Stimulated activated CD8-positive, alpha-beta memory T cell treated with anti-CD3 and anti-CD28 coated beads, Interleukin-12 subunit alpha, Interleukin-12 subunit beta, amount 100 ng/mL, for 24 hours (primary cell): ENCODE results near the gene ABLIM1.

Experiments used
- DNase-seq: peaks from one replicate; pipeline ENCODE4 v3.0.0-alpha.2; 2020; ENCODE audit errors: extremely low read depth

The ABLIM1 gene

DNA sequence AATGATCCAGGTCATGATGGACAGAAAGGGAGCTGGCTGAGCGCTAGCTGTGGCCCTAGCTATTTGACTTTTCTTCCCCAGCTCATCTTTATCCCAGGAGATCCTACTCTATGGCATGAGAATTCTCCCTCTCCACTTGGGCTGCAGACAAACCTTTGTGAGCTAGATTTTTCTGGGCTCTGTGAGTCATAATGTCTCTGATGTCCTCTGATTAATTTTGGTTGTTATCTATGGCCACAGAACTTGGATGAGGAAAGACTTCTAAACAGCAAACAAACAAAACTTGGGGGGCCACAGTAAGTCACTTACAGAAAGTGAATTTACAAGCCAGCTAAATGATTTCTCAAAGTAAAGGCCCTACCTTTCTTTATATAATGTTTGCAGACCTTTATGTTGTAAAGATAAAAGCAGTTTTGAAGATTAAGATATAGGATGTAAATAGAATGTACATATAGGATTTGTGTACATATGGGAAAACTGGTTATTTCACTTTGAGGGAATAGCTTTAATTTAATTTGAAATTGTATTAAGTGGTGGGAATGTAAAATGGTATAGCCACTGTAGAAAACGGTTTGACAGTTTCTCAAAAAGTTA is 10.4 kb downstream of the ABLIM1 start:
- no peak for DNase-seq

DNA sequence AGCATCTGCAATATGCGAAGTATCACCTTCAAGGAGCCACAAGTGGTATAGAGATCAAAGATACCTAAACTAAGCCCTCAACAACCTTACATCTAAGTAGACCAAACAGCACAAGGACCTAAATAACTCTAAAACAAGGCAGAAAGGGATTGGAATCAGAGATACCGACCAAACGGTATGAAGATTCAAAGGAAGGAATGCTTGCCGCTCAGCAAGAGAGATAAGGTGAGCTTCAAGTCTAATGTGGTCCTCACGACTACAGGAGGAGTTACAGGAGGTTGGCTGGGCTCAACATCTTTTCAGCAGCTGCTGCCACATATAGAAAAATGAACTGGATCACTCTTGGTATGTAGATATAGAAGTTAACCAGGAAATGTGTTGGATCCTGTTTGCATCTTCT is 11.6 kb downstream of the ABLIM1 start:
- DNase-seq = no peak

DNA sequence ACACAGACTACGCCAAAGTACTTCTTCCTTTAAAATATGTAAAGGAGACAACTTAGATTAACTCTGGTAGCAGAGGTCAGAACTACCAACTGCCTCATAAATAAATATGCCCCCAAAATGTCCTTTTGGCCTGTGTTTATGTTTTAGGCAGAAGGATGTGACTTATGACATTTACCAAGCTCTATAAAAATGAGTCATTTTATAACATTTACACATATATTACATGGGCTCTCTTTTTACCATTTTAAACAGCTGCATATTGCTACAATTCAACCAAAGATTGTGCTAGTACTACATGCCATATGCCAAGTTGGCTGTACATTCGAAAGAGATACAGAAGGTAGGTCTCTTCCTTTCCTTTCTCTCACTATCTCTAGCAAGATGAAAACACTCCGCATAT is 12.4 kb downstream of the ABLIM1 start:
- DNase-seq = no peak

DNA sequence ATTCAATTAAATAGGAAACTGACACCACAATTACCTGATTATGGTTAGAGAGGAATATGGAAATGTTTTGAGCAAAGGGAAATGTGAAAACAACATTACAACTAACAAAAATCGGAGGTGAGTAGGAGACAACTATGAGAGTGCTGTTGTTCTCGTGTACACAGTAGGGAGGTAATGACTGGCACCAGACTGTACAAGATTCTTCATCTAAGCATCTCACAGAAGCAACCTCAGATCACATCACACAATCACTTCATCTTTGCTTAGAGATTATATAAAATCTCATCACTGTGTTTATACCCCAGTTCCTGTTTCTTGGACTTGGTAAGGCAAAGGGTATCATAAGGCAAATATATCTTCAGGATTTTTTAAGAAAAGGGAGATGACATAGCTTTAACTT is 14.9 kb downstream of the ABLIM1 start:
- DNase-seq = no peak

DNA sequence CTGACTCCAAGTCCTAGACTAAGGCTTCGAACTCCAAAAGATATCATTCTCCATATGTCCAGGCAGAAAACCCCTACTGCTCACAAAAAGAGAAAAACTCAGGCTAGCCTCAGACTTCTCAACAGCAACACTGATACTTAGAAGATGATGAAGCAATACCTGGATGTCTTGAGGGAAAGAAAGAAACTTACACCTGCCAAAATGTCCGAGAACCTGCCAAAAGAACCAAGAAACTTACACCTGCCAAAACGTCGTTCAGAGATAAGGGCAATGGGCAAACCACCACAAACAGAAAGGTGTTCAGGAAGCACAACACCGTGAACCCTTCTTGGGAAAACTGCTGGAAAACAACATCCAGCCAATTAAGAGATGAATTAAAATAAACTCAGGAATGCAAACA is 15.3 kb downstream of the ABLIM1 start:
- DNase-seq = no peak

DNA sequence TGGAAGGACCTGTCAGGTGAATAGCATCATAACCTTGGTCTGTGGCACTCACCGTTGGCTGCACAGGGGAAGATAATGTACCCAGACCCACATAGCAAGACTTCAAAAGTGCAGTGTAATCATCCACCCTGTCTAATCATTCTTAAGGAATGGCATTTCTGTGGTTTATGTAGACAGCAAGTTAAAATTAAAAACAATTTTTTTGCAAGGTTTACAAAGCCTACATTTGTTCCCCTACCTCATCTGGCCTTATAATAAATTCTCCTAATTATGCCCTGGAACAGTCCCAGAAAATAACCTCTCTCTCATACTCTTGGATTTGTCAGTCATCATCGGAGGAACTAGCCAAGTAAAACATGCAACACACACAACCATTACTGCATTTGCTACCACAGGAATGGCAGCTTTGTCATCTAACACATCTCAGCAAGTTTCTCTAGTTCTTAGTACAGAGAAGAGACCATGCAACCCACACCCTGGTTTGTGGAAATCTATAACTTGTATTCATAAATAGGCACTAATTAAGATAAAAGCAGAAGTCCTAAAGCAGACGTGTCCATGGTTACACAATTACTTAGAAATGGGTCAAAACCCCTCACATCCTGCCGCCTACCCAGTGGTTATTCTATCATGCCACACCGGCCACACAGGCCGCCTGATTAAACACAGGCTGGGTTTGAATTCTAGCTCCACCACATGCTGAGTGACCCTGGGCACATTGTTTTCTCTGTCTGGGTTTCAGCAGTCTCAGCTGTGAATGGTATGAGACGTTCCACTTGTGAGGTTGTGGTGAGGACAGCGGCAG is 19.1 kb downstream of the ABLIM1 start:
- no peak for DNase-seq

DNA sequence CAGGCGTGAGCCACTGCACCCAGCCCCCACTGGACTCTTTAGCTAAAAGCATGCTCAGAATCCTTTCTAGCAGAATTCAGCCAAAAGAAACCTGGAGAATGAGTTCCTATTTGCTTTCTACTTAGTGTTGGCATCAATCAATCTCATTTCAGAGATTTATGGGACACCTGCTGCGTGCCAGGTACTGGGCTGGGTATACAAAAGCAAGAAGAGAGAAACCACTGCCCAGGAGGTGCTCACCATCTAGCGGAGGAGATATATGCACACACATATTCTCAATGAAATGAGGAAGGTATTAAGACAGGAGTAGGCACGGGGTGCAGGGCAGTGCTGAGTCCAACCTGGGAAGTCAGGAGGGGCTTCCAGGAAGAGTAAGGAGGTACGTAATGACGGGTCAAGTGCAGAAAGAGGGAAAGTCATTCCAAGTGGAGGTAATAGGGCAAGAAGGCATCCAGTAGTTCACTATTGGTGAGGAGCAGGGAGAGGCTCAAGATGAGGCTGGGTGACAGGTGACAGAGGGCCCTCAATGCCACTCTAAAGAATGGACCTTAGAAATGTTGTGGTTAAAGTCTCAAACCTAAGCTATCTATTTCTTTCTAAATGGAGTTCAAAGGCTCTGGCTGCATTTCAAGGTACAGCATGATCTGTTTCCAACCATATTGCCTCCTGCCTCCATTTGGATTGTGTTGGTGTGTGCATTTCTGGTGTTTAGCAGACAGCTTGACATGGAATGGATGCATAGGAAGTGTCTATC is 22.1 kb downstream of the ABLIM1 start:
- no peak for DNase-seq

DNA sequence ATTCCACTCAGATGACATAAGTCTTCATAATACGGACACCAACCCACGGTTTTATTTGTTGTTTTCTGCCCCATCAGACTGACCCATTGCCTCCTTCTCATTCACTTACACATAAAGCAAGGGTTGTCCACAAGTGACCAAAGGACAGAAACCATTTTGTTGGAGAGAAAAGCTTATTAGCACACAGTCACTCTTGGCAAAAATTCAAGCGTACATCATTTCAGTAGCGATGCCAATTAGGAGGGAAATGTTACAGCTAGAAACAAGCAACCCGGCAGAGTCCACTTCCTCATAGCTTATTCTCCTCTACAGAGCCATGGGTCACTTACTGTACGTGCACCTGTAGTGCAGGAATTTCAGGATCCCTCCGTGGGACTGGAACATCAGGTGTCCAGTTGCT is 23.0 kb downstream of the ABLIM1 start:
- no peak for DNase-seq

DNA sequence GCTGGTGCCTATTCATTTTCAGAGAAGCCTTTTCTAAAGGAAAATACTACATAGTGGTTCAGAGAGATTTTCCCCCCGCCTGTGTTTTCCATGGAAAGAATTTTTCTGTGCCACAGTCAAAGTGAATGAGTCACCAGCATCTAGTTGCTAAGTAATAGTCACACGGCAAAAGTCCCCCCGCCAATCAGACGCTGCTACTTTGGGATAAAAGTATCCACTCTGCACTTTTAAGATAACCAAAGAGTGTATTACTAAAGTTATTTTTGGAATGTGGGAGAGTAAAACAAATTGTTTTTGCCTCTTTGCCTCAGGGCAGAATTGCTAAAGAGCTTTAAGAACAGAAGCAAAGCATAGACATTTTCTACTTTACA is 23.5 kb downstream of the ABLIM1 start:
- DNase-seq = no peak

DNA sequence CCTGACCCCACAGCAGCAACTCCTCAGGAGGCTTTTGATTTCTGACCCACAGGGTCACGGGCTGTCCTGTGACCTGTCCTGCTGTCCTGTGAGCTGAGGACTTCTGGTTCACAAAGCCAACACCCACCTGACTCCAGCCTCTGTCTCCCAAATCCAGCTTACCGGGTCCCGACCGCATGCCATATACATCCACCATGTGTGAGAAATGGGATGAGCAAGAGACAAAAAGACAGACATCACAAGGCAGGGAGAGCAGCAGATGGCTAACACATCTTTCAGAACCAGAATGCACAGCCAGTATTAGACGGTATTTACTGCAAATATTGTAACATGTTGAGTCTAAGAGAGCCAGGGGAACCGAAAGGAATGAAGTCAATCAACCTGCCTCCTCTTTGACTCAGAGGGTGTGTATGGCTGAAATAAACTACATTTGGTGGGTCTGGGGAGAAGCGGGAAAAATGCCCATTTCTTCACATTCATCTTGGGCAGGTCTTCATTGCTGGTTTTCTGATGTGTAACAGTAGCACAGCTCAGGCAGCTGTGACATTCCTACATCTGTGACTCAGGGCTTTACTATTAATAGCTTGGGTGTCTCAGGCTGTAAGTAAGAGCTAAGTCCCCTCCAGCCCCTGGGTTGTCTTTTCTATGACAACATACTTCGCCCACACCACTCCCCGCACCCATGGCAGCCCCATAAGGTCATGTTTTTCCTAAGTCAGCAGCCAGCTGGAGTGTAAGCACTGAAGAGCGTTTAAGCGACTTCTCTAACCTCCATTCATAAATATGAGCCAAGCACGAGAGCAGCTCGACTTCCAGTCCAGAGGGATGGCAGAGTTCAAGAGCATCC is 25.0 kb downstream of the ABLIM1 start:
- DNase-seq = no peak

DNA sequence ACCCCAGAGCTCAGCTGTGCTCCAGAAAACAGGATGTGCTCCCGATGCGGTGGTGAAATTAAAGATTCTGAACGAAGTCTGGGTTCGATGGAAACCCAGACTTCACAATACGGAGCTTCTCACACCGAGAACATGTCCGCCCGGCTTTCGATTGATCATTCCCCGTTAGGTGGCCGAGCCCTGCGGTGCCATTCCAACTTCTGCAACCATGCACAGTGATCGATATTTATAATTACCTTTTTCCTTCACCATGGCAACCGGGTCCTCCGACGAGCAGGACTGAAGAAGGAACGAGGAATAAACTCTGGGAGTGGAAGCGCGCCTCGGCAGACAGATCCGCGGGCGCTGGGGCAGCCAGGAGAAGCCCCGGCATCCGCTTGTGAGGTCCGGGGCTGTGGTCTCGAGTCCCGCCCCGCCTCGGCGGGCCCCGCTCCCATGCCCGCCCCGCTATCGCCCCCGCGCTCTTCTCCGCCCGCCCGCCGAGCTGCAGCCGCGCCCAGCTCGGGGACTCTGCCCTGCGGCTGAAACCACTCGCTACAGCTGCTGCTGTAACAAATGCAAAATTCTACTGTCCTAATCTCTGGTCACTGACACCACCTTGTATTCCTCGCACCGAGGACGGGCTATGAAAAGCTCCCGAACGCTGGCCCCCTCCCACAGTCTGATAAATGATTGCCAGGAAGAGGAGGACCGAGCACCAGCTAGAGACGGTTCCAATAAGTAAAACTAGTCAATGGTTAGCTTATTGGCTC is 26.2 kb downstream of the ABLIM1 start:
- DNase-seq = no peak

DNA sequence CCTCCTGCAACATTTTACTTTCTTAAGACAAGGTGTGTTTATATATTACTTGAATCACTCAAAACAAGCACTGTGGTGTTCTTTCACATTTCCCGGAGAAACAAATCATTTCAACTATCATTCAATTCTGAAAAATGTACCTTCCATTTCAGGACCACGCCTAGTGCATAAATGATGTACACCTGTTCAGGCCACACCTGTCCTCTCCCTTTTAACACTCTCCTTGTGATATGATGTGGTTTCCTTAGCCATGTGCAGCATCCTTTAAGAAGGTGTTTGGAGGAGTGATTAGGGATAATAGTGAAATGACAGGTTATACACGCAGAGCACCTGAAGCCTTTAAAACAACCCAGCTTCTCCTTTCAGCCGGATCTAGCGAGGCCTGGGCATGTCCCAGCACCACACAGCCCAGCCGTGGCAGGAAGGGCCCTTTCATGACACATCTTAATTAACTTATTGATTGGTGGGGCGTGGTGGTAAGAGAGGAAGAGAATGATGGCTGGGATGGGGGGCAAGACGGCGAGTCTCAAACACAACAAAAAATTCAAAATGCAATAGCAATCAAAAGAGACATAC is 26.9 kb downstream of the ABLIM1 start:
- DNase-seq = no peak

DNA sequence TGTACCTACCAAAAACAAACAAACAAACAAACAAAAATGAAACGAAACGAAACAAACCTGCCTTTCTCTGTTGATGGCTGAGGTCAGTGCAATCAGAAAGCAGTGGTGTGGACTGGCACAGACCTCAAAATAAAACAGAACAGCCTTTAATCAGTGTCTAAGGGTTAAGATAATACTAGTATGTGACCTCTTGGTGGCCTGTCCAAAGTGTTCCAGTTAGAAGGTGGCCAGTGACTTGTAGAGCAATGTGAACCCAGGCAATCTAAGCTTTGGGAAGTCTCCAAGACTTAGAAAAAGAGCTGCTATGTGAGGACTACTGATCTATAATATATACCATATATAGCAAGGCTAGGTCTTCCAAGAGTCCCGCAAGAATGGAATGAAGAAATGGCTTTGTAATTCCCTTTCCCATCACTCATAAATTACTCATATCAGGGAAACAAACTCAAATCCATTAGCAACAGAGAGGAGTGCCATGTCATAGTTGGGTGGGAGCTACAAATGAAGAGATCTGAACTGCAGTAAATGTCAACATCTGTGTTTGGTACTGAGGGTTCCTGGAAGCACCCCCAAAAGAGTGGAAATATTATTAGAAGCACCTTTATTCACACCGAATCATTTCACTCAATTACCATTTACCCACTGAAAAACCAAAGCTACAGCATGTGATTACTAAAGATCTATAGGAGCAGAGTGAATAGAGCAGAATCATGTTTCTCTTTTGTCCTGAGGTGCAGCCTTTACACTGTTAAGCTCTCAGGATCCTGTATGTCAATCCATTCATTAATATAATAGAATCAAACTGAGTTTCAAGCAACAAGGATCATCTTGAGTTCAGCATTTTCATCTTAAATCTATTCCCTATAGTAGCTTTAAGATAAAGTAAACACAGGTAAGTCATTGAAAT is 28.0 kb downstream of the ABLIM1 start:
- DNase-seq = no peak

DNA sequence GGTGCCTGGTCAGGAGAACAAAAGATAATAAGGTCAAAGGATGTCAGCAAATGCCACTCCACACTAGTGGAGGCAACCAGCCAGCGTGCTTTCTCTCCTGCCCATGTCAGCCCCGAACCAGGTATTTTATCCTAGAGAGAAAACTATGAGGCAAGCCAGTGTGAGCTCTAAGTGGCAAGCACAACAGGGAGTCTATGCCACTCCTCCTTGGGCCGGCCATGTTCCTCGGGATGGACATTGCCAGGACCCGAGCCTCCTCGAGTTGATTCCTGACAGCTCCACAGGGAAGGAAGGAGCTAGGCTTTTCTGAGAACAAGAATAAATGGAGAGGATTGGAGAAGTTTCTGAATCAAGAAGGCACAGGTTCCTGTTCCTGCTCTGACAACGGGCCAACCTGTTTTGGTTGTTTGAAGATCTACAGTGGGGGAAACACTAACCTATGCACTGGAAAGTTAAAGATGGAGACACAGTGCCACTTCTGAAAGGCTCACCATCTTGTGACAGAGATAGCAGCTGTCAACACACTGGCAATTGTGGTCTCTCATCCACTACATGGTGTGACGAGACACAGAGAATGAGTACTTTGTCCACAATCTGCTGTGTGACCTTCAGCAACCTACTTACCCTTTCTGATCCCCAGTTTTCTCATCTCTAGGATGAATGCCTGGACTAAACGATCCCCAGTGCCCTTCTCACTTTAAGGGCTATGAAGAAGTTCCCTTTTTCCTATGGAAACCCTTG is 28.8 kb downstream of the ABLIM1 start:
- DNase-seq = no peak

DNA sequence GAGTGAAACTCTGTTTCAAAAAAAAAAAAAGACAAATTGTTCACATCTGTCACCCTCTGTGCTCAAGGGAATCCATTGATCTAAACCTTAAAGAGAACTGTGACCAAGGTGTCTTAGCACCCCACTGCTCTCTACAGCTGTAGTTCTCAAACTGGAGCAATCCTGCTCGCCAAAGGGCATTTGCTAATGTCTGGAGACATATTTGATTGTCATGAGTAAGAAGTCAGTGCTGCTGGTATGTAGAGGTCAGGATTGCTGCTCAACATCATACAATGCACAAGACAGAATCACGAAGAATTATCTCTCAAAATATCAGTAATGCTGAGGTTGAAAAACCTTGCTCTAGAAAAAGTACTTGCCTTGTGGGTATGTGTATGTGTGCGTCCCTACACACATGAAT is 30.0 kb downstream of the ABLIM1 start:
- DNase-seq = no peak

DNA sequence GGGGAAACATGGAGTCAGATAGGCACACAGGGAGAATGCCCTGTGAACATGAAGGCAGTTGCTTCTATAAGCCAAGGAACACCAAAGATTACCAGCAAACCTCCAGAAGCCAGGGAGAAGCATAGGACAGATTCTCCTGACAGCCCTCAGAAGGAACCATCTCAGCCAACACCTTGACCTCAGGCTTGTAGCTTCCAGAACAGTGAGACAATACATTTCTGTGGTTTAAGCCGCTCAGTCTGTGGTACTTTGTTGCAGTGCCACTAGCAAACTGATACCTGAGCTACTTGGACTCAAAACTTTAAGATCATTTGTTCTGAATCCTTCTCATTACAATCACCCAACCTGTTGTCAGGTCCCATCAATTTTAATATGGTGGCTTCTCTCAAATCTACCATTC is 31.2 kb downstream of the ABLIM1 start:
- DNase-seq = no peak

DNA sequence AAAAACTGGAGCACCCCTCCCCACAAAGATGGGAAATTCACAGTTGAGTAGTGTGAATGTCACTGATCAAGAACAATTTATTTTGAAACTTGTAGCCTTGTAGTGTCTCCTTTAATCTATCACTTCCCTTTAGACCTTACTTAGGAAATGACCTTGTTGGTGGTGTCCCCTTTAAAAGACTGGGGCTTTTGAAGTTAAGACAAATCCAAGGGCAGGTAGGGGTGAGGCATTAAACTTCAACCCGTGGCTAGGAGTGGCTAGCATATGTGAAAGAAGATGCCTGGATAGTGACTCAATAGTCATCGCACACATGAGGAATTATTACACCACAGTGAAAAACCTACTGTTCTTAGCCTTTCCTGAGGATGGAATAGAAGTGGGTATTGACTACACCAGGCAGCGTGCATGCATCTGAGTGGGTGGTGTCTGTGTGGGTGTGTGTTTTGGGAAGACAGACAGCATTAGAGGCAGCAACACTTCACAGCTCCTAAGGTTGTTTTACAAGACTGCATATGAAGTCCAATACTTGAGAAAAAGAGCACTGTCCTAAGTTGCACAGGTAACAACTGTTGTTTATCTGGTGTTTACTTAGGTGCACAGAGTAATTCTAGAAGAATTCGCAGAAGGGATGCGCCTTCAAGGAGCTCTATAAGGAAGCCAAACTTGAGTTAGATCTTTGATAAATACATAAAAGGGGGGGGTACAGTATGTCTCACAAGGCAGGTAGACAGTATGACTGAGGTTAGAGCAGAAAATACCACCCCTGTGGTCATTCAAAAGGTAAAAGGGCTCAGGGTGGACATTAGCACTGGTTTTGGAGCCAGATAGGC is 32.9 kb downstream of the ABLIM1 start:
- DNase-seq = no peak

DNA sequence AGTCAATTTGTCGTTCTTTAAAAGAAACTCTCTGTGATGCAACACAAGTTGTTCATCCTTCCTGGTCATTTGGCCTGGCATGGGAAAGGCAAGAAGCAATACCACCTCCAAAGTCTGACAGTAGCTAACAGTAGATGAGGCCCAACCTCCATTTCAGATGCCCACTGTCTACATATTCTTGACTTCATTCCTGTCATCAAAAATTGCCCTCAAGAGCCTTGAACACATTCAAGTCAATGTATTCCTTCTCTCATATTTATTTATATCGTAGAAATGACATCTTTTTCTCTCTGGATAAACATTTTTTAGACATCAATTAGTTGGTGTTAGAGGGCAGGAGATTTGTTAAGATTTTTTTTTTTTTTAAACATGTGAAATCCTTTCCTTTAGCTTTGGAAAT is 33.7 kb downstream of the ABLIM1 start:
- no peak for DNase-seq
